HEK293 (cell line): ENCODE results near the gene MDM2.

ENCODE experiments used
- ATF2 ChIP-seq: fragments of 450-650 bp; formaldehyde crosslinking; IDR thresholded peaks from 2 replicates; pipeline ENCODE4 v1.5.1; 2016; ENCODE audit warnings: missing biosample characterization, missing genetic modification characterization, low read depth
- CTCF ChIP-seq: fragments of 450-650 bp; formaldehyde crosslinking; IDR thresholded peaks from 2 replicates; pipeline ENCODE4 v1.5.1; 2016; ENCODE audit warnings: missing biosample characterization, missing genetic modification characterization
- PATZ1 ChIP-seq: fragments of 450-650 bp; formaldehyde crosslinking; IDR thresholded peaks from 2 replicates; pipeline ENCODE4 v1.5.1; 2016; ENCODE audit warnings: missing biosample characterization, missing genetic modification characterization
- REST ChIP-seq: fragments of 450-650 bp; formaldehyde crosslinking; IDR thresholded peaks from 2 replicates; pipeline ENCODE4 v1.5.1; 2016; ENCODE audit warnings: missing biosample characterization, missing genetic modification characterization
- ZNF274 ChIP-seq, 2 experiments: fragments of 200-500 bp in 1 of 2; fragments of 450-650 bp in 1 of 2; sonication (Bioruptor generic) in 1 of 2; formaldehyde crosslinking in 1 of 2; IDR thresholded peaks; 2 replicates each; pipeline versions ENCODE4 v1.5.1 to v1.6.1; 2014 to 2016; ENCODE audit warnings: borderline replicate concordance in 1 of 2, inconsistent platforms in 1 of 2, low read length in 1 of 2, missing biosample characterization in 1 of 2, missing genetic modification characterization in 1 of 2
- ZNF510 ChIP-seq: fragments of 450-650 bp; formaldehyde crosslinking; IDR thresholded peaks from 2 replicates; pipeline ENCODE4 v1.5.1; 2018; ENCODE audit warnings: mild to moderate bottlenecking, missing genetic modification characterization, missing biosample characterization; ENCODE audit not compliant: insufficient replicate concordance
- ZNF639 ChIP-seq: fragments of 450-650 bp; formaldehyde crosslinking; IDR thresholded peaks from 2 replicates; pipeline ENCODE4 v1.5.1; 2016; ENCODE audit warnings: missing biosample characterization, missing genetic modification characterization
- ZNF658 ChIP-seq: fragments of 450-650 bp; formaldehyde crosslinking; IDR thresholded peaks from 2 replicates; pipeline ENCODE4; 2016; ENCODE audit warnings: missing biosample characterization, missing genetic modification characterization

GRCh38 chr12:68842123-68842522 lies 34.1 kb downstream of the MDM2 start:
- TF ChIP-seq ZNF658 (tag by site-specific recombination) (no peak), REST (tag by site-specific recombination) (no peak), CTCF (tag by site-specific recombination) (no peak), ZNF510 (tag by site-specific recombination) (no peak), ATF2 (tag by site-specific recombination) (no peak), PATZ1 (no peak), ZNF274 (IDR thresholded peaks at IDR 0.05; ENCODE audit: low read length) (no peak), ZNF274 (tag by site-specific recombination; IDR thresholded peaks at IDR 0.05; ENCODE audit: borderline replicate concordance) (no peak), ZNF639 (tag by site-specific recombination) (no peak)
